Smooth muscle cell (in vitro differentiated cells): ENCODE measurements around the gene ZNF785. TPM values are rescaled to one million over a fixed set of nuclear protein-coding genes. Genes with fewer than 3 reads are reported as not detected.

Experiments used
- DNase-seq: peaks from one replicate; lab custom pipeline; 2025; ENCODE audit not compliant: unreplicated experiment; lab: John Stamatoyannopoulos, UW
- H2AFZ ChIP-seq: fragments of 200-600 bp; sonication (generic); 2 replicates; pipeline ENCODE4 v1.6.0; 2016; ENCODE audit warnings: antibody characterized with exemption, low read depth, mild to moderate bottlenecking
- H3F3A ChIP-seq: fragments of 200-600 bp; sonication (generic); 2 replicates; pipeline ENCODE4 v1.6.0; 2017; ENCODE audit warnings: antibody characterized with exemption, low read depth
- H3K27ac ChIP-seq: fragments of 200-600 bp; sonication (generic); 2 replicates; pipeline ENCODE4 v1.5.1; 2016; ENCODE audit warnings: low read depth, mild to moderate bottlenecking
- H3K27me3 ChIP-seq: fragments of 200-600 bp; sonication (generic); 2 replicates; pipeline ENCODE4 v1.6.1; 2016; ENCODE audit warnings: low read depth, mild to moderate bottlenecking
- H3K36me3 ChIP-seq: fragments of 200-600 bp; sonication (generic); 2 replicates; pipeline ENCODE4 v1.5.1; 2016; ENCODE audit warnings: low read depth
- H3K4me1 ChIP-seq: fragments of 200-600 bp; sonication (generic); 2 replicates; pipeline ENCODE4 v1.5.1; 2016; ENCODE audit warnings: low read depth
- H3K4me2 ChIP-seq: fragments of 200-600 bp; sonication (generic); 2 replicates; pipeline ENCODE4 v1.6.0; 2016; ENCODE audit warnings: mild to moderate bottlenecking
- H3K4me3 ChIP-seq: fragments of 200-600 bp; sonication (generic); 2 replicates; pipeline ENCODE4 v1.5.1; 2016; ENCODE audit warnings: mild to moderate bottlenecking
- H3K79me2 ChIP-seq: fragments of 200-600 bp; sonication (generic); 2 replicates; pipeline ENCODE4 v1.6.0; 2016; ENCODE audit warnings: low read depth, mild to moderate bottlenecking
- H3K9ac ChIP-seq: fragments of 200-600 bp; sonication (generic); 2 replicates; pipeline ENCODE4 v1.6.0; 2016; ENCODE audit warnings: low read depth
- H3K9me3 ChIP-seq: fragments of 200-600 bp; sonication (generic); replicated peaks from 2 replicates; pipeline ENCODE4 v1.5.1; 2016; ENCODE audit warnings: low read depth
- H4K20me1 ChIP-seq: fragments of 200-600 bp; sonication (generic); 2 replicates; pipeline ENCODE4 v1.6.0; 2016; ENCODE audit warnings: low read depth
- CTCF ChIP-seq: fragments of 200-600 bp; sonication (generic); IDR thresholded peaks from 2 replicates; pipeline ENCODE4 v1.5.1; 2017; ENCODE audit warnings: borderline replicate concordance, mild to moderate bottlenecking, antibody characterized with exemption; ENCODE audit not compliant: insufficient read depth, poor library complexity, severe bottlenecking
- WGBS: methylation state at CpG from one replicate; pipeline ENCODE4 v1.1.7; 2016; ENCODE audit warnings: low lambda C conversion rate; 5-methylcytosine and 5-hydroxymethylcytosine counted together
- polyA plus RNA-seq: library from polyadenylated mRNA; unstranded; fragments of >200 nt; fragmentation: Nextera tagmentation; extraction: Ambion mirVana; gene quantifications from 2 replicates; pipeline ENCODE4 v1.2.1, GENCODE V29; 2016
- total RNA-seq: library from RNA; depleted of rRNA; stranded (reverse); fragments of >200 nt; gene quantifications from 2 replicates; pipeline ENCODE4 v1.2.3, GENCODE V29; 2014

The ZNF785 gene
- total and polyA plus RNA-seq, 2 experiments from 2014 or later, result 6.8 to 12.9 TPM

GRCh38 chr16:30569281-30569680, 16.2 kb downstream of the ZNF785 start:
- TF ChIP-seq CTCF, result no peak
- Histone ChIP-seq H3K9me3 (no peaks in the 10 kb centered on the region), H2AFZ (no peak overlapping the region), H3K4me2 (no peak overlapping the region), H3K4me3 (no peak overlapping the region), H3K36me3 (no peaks in the 10 kb centered on the region), H3K4me1 (peaks cover 13% of the 10 kb centered on the region), H4K20me1 (no peaks in the 10 kb centered on the region), H3K9ac (no peak overlapping the region), H3K27me3 (no peaks in the 10 kb centered on the region), H3K27ac (no peak overlapping the region), H3K79me2 (no peaks in the 10 kb centered on the region), H3F3A (peaks cover 6% of the 10 kb centered on the region)
- DNase-seq, result no peak
- 95% methylated on average over 3 of the region's 3 CpGs for WGBS

DNA sequence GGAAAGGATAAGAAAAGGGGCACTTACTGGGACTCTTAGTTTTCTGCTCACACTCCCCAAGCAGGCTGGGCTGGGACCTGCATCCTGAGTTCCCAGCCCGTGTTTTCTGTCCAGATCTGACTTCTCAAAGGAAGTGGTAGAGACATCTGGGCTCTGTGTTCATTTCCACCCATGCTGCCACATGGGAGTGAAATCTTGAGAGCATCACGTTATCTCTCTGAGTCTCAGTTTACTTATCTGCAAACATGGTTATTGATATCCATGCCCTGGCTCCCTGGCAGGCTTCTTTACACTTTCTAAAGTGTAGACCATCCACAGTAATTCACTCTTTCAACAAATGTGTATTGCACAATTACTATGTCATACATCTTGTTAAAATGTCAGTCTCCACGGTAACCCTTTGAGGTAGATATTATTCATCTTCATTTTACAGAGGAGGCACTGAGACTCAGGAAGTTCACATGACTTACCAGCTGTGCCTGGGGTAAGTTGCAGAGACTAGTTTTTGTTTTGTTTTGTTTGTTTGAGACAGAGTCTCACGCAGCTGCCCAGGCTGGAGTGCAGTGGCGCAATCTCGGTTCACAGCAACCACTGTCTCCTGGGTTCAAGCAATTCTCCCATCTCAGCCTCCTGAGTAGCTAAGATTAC, 17.4 kb downstream of the ZNF785 start:
- H3K4me1 ChIP-seq, result peaks cover 13% of the 10 kb centered on the region
- H3K27me3 ChIP-seq, result no peaks in the 10 kb centered on the region
- no peak overlapping the region for H3K4me2 ChIP-seq
- peak overlapping the region; percentile 33 for H3K9ac ChIP-seq
- H3K9me3 ChIP-seq, result no peaks in the 10 kb centered on the region
- no peak for DNase-seq
- H3K4me3 ChIP-seq, result no peak overlapping the region
- H3K79me2 ChIP-seq, result no peaks in the 10 kb centered on the region
- H3F3A ChIP-seq, result peaks cover 6% of the 10 kb centered on the region
- TF ChIP-seq CTCF, result no peak
- no peak overlapping the region for H2AFZ ChIP-seq
- no peaks in the 10 kb centered on the region for H4K20me1 ChIP-seq
- H3K27ac ChIP-seq, result peak overlapping the region; percentile 42
- 30% methylated on average over 6 of the region's 6 CpGs for WGBS
- no peaks in the 10 kb centered on the region for H3K36me3 ChIP-seq

DNA sequence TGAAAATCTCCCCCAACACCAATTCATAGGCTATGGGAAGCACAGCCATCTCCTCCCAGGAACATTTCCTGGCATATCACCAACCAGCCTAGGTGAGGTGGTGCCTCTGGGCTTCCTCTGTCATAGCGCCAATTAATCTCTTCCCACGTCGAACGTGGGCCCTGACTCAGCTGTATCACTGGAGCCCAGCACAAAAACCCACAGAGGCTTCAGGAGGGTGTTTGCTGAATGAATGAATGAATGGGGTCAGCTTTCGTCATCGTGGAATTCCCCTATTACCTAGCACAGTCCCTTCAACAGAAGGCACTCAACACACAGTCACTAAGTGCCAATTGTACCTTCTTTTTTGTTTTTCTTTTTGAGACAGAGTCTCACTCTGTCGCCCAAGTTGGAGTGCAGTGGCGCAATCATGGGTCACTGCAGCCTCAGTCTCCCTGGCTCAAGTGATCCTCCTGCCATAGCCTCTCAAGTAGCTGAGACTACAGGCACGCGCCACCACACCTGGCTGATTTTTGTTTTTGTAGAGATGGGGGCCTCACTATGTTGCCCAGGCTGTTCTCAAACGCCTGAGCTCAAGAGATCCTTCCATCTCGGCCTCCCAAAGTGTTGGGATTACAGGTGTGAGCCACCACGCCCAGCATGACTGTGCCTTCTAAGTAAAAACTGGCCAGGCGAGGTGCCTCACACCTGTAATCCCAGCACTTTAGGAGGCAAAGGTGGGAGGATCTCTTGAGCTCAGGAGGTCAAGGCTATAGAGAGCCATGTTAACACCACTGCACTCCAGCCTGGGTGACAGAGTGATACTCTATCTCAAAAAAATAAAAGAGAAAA, 18.1 kb downstream of the ZNF785 start:
- peaks cover 11% of the 10 kb centered on the region for H3K4me1 ChIP-seq
- H4K20me1 ChIP-seq, result no peaks in the 10 kb centered on the region
- no peaks in the 10 kb centered on the region for H3K79me2 ChIP-seq
- peaks cover 6% of the 10 kb centered on the region for H3F3A ChIP-seq
- peak overlapping the region; percentile 33 for H3K9ac ChIP-seq
- peak overlapping the region; percentile 42 for H3K27ac ChIP-seq
- no peak overlapping the region for H3K4me3 ChIP-seq
- TF ChIP-seq CTCF, result no peak
- H3K36me3 ChIP-seq, result no peaks in the 10 kb centered on the region
- WGBS, result 92% methylated on average over 14 of the region's 14 CpGs
- H3K4me2 ChIP-seq, result no peak overlapping the region
- no peaks in the 10 kb centered on the region for H3K27me3 ChIP-seq
- no peak for DNase-seq
- no peak overlapping the region for H2AFZ ChIP-seq
- H3K9me3 ChIP-seq, result no peaks in the 10 kb centered on the region
